Left ventricle myocardium inferior (tissue), 1 donor: ENCODE measurements around the gene RPS6KA2. TPM values are rescaled to one million over a fixed set of nuclear protein-coding genes. Genes with fewer than 3 reads are reported as not detected.
A peak's percentile ranks its signal among the peaks of the same experiment; 100 is the strongest.

ENCODE experiments used
- DNase-seq: peaks from one replicate; pipeline ENCODE4 v3.0.0-alpha.2; 2020
- H3K27ac ChIP-seq: fragments of 200-600 bp; replicated peaks from 2 replicates; pipeline ENCODE4 v1.8.0; 2021
- H3K27me3 ChIP-seq: fragments of 200-600 bp; 2 replicates; pipeline ENCODE4 v1.8.0; 2021; ENCODE audit warnings: low read depth
- H3K36me3 ChIP-seq: fragments of 200-600 bp; 2 replicates; pipeline ENCODE4 v1.8.0; 2021
- H3K4me1 ChIP-seq: fragments of 200-600 bp; 2 replicates; pipeline ENCODE4 v1.8.0; 2021
- H3K4me3 ChIP-seq: fragments of 200-600 bp; 2 replicates; pipeline ENCODE4 v1.8.0; 2021; ENCODE audit warnings: mild to moderate bottlenecking, moderate library complexity
- H3K9me3 ChIP-seq: fragments of 200-600 bp; replicated peaks from 2 replicates; pipeline ENCODE4 v1.8.0; 2021
- intact Hi-C: fragments of 100-400 bp; cut with micrococcal nuclease; formaldehyde crosslinking; loops from one replicate; pipeline ENCODE4 v1.11.0; 2022
- total RNA-seq: library from RNA; stranded (reverse); fragmentation: NEBNext Ultra II Directional; extraction: Animal tissue kit (Norgen Biotek cat#: 25700); gene quantifications from one replicate; pipeline ENCODE4 v1.2.1, GENCODE V29; 2021
- TF ChIP-seq, protein P1 (sequence below): fragments of 200-600 bp; IDR thresholded peaks from 2 replicates; pipeline ENCODE4 v1.8.0; 2021; ENCODE audit warnings: antibody characterized with exemption, mild to moderate bottlenecking, borderline replicate concordance
- donor health status: DM: no; HTN: yes; CAD: no; lungs with severe emphysema.

RPS6KA2 gene
- total RNA-seq, 1 donor from 2014 or later: 77.2 TPM

DNA sequence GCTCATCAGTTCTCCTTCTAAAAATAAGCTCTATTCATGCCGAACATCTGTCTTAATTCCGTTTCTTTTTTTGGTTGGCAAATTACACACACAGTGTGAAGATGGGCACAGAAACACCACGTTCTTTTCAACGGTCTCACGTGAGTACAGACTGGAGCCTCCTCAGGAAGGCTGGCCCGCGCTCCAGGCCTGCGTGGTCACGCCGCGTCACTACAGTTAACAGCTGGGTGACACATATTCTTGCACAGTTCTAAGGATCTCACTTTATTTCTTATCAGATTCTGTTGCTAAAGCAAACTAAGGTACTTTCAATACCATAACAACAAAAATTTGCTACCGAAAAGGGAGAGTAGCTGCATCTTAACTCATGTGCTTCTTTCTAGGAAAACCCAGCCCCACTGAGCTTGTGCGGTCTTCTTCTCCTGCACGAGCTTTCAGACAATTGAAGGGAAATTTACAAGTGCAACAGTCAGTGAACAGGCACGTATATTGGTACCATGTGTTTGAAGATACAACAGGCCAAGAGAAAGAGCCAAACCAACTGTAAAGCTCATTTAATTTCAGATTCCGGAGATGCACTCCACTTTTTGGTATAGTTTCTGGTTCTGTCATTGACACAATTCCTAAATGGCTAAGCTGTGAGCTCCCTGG lies 188.7 kb downstream of the RPS6KA2 start:
- TF ChIP-seq, protein P1, sequence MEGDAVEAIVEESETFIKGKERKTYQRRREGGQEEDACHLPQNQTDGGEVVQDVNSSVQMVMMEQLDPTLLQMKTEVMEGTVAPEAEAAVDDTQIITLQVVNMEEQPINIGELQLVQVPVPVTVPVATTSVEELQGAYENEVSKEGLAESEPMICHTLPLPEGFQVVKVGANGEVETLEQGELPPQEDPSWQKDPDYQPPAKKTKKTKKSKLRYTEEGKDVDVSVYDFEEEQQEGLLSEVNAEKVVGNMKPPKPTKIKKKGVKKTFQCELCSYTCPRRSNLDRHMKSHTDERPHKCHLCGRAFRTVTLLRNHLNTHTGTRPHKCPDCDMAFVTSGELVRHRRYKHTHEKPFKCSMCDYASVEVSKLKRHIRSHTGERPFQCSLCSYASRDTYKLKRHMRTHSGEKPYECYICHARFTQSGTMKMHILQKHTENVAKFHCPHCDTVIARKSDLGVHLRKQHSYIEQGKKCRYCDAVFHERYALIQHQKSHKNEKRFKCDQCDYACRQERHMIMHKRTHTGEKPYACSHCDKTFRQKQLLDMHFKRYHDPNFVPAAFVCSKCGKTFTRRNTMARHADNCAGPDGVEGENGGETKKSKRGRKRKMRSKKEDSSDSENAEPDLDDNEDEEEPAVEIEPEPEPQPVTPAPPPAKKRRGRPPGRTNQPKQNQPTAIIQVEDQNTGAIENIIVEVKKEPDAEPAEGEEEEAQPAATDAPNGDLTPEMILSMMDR: no peak
- Histone ChIP-seq H3K36me3 (peaks cover 32% of the 10 kb centered on the region), H3K4me1 (peaks cover 16% of the 10 kb centered on the region), H3K9me3 (no peaks in the 10 kb centered on the region), H3K27me3 (no peaks in the 10 kb centered on the region), H3K27ac (no peak overlapping the region), H3K4me3 (no peak overlapping the region)
- no peak for DNase-seq
- intact Hi-C loops: no loop called here

DNA sequence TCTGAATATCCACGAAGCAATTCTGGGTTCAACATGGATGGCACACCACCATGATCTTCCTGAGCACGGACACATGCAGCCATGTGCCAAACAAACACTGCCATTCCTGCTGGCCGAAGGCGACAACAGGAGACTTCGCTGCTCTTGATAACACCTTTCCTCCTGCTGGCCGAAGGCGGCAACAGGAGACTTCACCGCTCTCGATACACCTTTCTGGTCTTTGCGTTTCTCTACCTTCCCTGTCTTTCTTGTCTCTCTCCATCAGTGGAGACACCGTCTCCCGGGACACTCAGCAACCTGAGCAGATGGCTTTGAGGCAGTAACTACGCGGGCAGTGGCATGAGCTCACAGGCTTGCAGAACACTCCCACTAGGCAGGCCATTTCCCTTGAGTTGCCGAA lies 189.4 kb downstream of the RPS6KA2 start:
- Histone ChIP-seq H3K27me3 (no peaks in the 10 kb centered on the region), H3K9me3 (no peaks in the 10 kb centered on the region), H3K36me3 (peaks cover 39% of the 10 kb centered on the region), H3K4me3 (no peak overlapping the region), H3K27ac (no peak overlapping the region), H3K4me1 (peaks cover 16% of the 10 kb centered on the region)
- intact Hi-C loops: no loop called here
- no peak for DNase-seq
- TF ChIP-seq, protein P1: no peak

DNA sequence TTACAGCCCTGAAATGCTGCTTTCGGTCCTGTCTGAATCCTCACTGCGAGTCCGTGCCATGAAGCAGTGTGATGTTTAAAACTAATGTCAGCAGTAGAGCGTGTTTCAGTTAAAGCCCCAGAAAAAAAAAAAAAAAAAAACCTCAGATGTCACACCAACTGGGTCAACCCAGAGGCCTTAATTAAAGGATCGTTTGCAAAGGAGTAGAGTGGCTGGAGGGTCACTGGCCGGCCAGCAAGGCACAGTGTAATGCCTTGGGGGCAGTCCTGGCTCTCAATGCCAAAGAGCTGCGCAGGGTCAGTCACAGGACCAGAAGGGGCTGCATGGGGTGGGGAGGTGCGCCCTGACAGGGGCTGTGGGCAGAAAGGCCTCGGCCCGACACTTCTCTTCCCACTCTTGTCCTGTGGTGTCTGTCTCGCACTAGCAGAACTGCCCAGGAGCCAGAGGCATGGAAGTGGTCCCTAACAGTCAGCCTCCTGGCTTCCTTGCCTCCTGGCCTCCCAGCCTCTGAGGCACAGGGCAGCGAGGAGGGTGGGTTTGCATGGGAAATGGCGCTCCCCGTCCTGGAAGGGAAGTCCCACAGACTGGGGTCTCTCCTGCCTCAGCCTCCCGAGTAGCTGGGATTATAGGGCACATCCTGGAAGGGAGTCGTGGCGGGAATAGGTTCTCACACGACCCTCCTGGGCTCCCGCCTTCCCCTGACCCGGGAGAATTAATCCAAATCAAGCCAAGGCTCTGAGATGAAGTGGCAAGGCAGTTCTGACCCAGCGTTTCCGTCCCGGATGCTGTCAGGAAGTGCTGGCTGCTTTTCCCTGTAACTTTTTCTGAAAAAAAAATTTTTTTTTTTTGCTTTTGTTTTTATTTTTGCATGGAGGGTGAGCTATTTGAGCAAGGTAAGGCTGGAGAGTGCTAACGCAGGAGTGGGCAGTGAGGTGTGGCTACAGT lies 190.6 kb downstream of the RPS6KA2 start:
- H3K4me3 ChIP-seq: no peak overlapping the region
- peaks cover 41% of the 10 kb centered on the region for H3K36me3 ChIP-seq
- intact Hi-C loops: no loop called here
- no peak overlapping the region for H3K27ac ChIP-seq
- peaks cover 16% of the 10 kb centered on the region for H3K4me1 ChIP-seq
- DNase-seq: no peak
- no peaks in the 10 kb centered on the region for H3K27me3 ChIP-seq
- no peaks in the 10 kb centered on the region for H3K9me3 ChIP-seq
- TF ChIP-seq, protein P1: no peak

DNA sequence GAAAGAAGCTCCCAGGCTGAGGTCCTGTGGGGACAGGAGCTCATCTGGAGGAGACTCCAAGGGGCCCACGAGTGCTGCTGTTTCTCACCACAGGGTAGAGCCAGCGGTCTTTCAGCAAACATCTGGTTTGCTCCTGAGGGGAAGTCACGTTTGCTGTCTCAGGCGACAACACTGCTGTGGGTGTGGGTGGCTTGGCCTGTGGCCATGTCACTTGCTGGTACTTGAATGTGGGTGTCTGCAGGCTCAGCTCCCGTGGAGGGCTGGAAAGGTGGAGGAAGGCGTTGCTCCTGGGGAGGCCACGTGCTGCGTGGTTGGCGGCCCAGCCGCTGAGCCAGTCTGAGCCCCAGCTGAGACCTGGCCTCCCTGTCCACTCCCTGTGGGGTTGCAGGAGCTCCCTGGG lies 191.5 kb downstream of the RPS6KA2 start:
- TF ChIP-seq, protein P1: peak; percentile 40
- peak; percentile 43 for DNase-seq
- peaks cover 16% of the 10 kb centered on the region for H3K4me1 ChIP-seq
- intact Hi-C loops: no loop called here
- H3K27me3 ChIP-seq: no peaks in the 10 kb centered on the region
- H3K36me3 ChIP-seq: peaks cover 50% of the 10 kb centered on the region
- no peak overlapping the region for H3K4me3 ChIP-seq
- no peaks in the 10 kb centered on the region for H3K9me3 ChIP-seq
- no peak overlapping the region for H3K27ac ChIP-seq

DNA sequence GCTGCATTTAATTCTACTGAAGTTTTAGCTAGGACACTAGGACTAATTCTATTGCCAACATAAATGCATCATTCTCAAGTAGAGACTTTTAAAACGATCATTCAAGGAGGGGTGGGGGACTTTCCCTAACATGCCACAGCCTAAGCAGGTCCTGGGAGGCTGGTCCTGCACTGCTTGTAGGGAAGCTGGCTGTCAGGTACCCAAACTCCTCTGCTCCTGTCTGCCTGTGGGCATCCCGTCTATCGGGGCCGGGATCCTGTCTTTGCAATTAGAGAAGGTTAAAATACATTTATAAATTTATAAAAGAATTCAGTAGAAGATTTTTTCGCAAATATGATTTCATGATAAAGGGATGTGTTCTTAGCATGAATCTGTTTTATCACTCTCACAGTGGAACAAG lies 192.7 kb downstream of the RPS6KA2 start:
- Histone ChIP-seq H3K4me3 (no peak overlapping the region), H3K36me3 (peaks cover 62% of the 10 kb centered on the region), H3K9me3 (no peaks in the 10 kb centered on the region), H3K27me3 (no peaks in the 10 kb centered on the region), H3K27ac (no peak overlapping the region), H3K4me1 (peaks cover 8% of the 10 kb centered on the region)
- TF ChIP-seq, protein P1: no peak
- DNase-seq: no peak
- intact Hi-C loops: no loop called here
